ENCODE data around the gene NPFFR1. TPM values are rescaled to one million over a fixed set of nuclear protein-coding genes. Genes with fewer than 3 reads are reported as not detected.

The NPFFR1 gene
- total RNA-seq, 2 experiments from 2014 or later: not detected

GRCh38 chr10:70201105-70201504, 82.7 kb downstream of the NPFFR1 start:
- no peak for DNase-seq
- H3K4me3 Mint-ChIP-seq: no peak overlapping the region
- no peaks in the 10 kb centered on the region for H3K27me3 Mint-ChIP-seq
- H3K4me1 Mint-ChIP-seq: peaks cover 33% of the 10 kb centered on the region
- H3K9me3 Mint-ChIP-seq: no peaks in the 10 kb centered on the region
- H3K36me3 Mint-ChIP-seq: peaks cover 58% of the 10 kb centered on the region
- H3K27ac Mint-ChIP-seq: peak overlapping the region; percentile 71

- no peak overlapping the region for H3K4me3 Mint-ChIP-seq
- peaks cover 49% of the 10 kb centered on the region for H3K36me3 Mint-ChIP-seq
- DNase-seq: no peak
- no peaks in the 10 kb centered on the region for H3K9me3 Mint-ChIP-seq
- no peak overlapping the region for H3K27ac Mint-ChIP-seq
- peaks cover 33% of the 10 kb centered on the region for H3K4me1 Mint-ChIP-seq
- no peaks in the 10 kb centered on the region for H3K27me3 Mint-ChIP-seq
These were observed 84.9 kb downstream of the NPFFR1 start for GRCh38 chr10:70198696-70199466.

Other genes with a start within 250 kb of the NPFFR1 start
- gene MACROH2A2, start 231.2 kb downstream of the NPFFR1 start, total RNA-seq: 1 to 10 TPM; 3.9 to 4.8 TPM
- 10 to 100 TPM in 1 of 2 experiments, 1 to 10 TPM in 1; 9.6 to 10.4 TPM for gene AIFM2, start 151.2 kb downstream of the NPFFR1 start, total RNA-seq
- gene TYSND1, start 137.3 kb downstream of the NPFFR1 start, total RNA-seq: 10 to 100 TPM; 15.8 to 15.9 TPM
- 100 to 1,000 TPM; 129 to 134 TPM for gene SAR1A, start 113.5 kb downstream of the NPFFR1 start, total RNA-seq
- 100 to 1,000 TPM; 388 to 397 TPM for gene PPA1, start 50.6 kb downstream of the NPFFR1 start, total RNA-seq
- gene LRRC20, start 98.6 kb upstream of the NPFFR1 start, total RNA-seq: 10 to 100 TPM; 14.0 to 16.0 TPM
- 10 to 100 TPM; 31.0 to 31.4 TPM for gene EIF4EBP2, start 120.1 kb upstream of the NPFFR1 start, total RNA-seq
- not detected for gene NODAL, start 157.7 kb upstream of the NPFFR1 start, total RNA-seq
- gene PALD1, start 194.8 kb upstream of the NPFFR1 start, total RNA-seq: 1 to 10 TPM; 2.7 to 3.1 TPM

Data from activated naive CD8-positive, alpha-beta T cell treated with anti-CD3 and anti-CD28 coated beads for 36 hours (primary cell).